GM12891 (cell line): ENCODE results near the gene ADCY5.

ENCODE experiments used
- PAX5 ChIP-seq: IDR thresholded peaks from 2 replicates; pipeline ENCODE4 v1.6.1; 2011; ENCODE audit warnings: low read length, moderate library complexity, mild to moderate bottlenecking; ENCODE audit not compliant: insufficient read depth, severe bottlenecking
- POLR2A ChIP-seq: IDR thresholded peaks from 2 replicates; pipeline ENCODE4 v1.6.1; 2011; ENCODE audit warnings: low read depth, low read length, control low read depth
- POLR2AphosphoS5 ChIP-seq: IDR thresholded peaks from 2 replicates; pipeline ENCODE4 v1.6.1; 2011; ENCODE audit warnings: low read depth, low read length, control low read depth
- SPI1 ChIP-seq: IDR thresholded peaks from 2 replicates; pipeline ENCODE4 v1.6.1; 2011; ENCODE audit warnings: low read depth, low read length, control low read depth
- TAF1 ChIP-seq: IDR thresholded peaks from 2 replicates; pipeline ENCODE4 v1.6.1; 2011; ENCODE audit warnings: low read depth, low read length, control low read depth

DNA sequence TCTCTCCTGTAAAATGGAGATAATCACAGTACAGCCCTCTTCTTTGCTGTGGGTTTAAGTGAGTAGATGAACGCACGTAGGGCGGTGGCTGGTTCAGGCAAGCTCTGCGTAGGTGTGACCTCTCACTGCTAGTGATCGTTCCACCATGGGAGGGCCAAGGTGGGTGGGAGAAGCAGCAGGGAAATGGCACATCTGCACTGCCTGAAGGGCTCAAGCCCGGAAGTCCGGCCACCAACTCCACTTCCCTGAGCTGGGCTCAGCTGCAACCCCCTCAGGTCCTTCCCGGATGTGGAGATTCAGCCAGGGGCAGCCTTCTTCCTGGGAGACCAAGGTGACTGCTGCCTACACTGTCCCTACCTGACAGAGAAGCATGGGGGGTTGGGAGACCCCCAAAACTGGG lies 102.9 kb downstream of the ADCY5 start:
- TF ChIP-seq POLR2A (no peak), PAX5 (no peak), POLR2AphosphoS5 (no peak), TAF1 (no peak), SPI1 (no peak)
